Hepatocyte (in vitro differentiated cells): ENCODE data around the gene SLC44A5.

Experiments
- EZH2phosphoT487 ChIP-seq: fragments of 200-600 bp; sonication (generic); IDR thresholded peaks from one replicate; pipeline ENCODE4 v1.6.1; 2018; ENCODE audit warnings: antibody characterized with exemption, mild to moderate bottlenecking, low read depth, moderate library complexity; ENCODE audit not compliant: unreplicated experiment, severe bottlenecking
- TF ChIP-seq, protein P1 (sequence below): fragments of 200-600 bp; sonication (generic); IDR thresholded peaks from 2 replicates; pipeline ENCODE4 v1.5.1; 2016; ENCODE audit warnings: antibody characterized with exemption, mild to moderate bottlenecking; ENCODE audit not compliant: poor library complexity

DNA sequence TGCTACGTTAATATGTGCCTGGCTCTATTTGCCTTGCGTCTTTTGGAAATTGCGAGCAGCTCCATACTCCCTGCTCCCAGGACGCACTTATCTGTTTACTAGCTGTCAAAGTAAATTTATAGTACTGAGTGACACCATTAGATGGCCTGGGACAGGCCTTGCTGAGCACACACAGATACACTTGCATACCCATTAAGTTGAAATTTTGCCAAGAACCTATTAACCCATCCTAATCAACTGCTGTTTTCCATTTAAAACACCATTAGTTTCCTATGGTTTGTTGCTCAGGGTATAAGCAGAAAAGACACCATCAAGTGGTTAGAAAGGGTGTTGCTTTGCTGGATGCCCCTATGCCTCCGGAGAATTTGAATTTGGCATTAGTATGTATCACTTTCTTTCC, 187.3 kb downstream of the SLC44A5 start:
- TF ChIP-seq, protein P1, sequence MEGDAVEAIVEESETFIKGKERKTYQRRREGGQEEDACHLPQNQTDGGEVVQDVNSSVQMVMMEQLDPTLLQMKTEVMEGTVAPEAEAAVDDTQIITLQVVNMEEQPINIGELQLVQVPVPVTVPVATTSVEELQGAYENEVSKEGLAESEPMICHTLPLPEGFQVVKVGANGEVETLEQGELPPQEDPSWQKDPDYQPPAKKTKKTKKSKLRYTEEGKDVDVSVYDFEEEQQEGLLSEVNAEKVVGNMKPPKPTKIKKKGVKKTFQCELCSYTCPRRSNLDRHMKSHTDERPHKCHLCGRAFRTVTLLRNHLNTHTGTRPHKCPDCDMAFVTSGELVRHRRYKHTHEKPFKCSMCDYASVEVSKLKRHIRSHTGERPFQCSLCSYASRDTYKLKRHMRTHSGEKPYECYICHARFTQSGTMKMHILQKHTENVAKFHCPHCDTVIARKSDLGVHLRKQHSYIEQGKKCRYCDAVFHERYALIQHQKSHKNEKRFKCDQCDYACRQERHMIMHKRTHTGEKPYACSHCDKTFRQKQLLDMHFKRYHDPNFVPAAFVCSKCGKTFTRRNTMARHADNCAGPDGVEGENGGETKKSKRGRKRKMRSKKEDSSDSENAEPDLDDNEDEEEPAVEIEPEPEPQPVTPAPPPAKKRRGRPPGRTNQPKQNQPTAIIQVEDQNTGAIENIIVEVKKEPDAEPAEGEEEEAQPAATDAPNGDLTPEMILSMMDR = no peak
- no peak for TF ChIP-seq EZH2phosphoT487
